ENCODE results near the gene FZD4. TPM values are rescaled to one million over a fixed set of nuclear protein-coding genes. Genes with fewer than 3 reads are reported as not detected.
A peak's percentile ranks its signal among the peaks of the same experiment; 100 is the strongest.
"Not testable (repeated sequence)": the region's sequence is repeated elsewhere in the genome, so short reads cannot be mapped to it uniquely, and the experiment has no call there.

FZD4 gene
- total RNA-seq, 1 experiment from 2014 or later = 10.5 TPM

DNA sequence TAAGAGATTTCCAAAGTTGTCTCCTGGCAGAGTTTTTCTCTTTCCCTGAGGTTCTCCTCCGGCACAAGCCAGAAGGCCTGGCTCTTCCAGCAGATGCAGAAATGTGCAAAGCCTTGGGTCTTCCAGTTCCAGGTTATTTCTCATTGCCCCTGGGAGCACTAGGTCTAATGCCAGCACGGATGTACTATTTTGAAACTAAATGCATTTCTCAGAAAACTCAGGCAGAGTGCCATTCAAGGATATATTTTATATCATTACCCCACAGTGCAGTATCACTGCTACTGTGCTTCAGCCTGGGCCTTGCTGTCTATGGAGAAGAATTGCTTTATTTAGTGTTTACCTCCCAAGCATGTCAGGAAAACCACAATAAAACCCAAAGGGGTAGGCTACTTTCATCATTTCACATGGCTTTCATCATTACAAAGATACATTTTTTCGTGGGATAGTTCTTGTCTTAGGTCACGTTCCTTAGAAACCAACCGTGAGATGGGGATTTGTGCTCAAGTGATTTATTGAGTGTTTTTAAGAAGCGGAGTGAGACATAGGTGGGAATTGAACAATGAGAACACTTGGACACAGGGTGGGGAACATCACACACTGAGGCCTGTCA is 22.4 kb upstream of the FZD4 start:
- no peak for DNase-seq (ENCODE audit: low spot score)

DNA sequence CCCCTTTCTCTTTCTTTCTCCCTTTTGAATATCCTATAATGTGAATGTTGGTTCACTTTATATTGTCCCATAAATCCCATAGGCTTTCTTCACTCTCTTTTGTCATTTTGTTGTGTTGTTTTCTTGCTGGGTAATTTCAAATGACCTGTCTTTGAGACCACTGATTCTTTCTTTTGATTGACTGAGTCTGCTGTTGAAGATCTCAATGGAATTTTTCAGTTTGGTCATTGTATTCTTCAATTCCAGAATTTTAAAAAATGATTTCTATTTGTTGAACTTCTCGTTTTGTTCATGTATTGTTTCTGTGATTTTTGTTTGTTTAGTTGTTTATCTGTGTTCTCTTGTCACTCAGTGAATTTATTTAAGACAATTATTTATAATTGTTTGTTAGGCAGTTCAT is 17.5 kb upstream of the FZD4 start:
- DNase-seq (ENCODE audit: low spot score) = no peak

- no peak for DNase-seq (ENCODE audit: low spot score)
Measured at GRCh38 chr11:86969258-86969657, 14.1 kb upstream of the FZD4 start.

DNA sequence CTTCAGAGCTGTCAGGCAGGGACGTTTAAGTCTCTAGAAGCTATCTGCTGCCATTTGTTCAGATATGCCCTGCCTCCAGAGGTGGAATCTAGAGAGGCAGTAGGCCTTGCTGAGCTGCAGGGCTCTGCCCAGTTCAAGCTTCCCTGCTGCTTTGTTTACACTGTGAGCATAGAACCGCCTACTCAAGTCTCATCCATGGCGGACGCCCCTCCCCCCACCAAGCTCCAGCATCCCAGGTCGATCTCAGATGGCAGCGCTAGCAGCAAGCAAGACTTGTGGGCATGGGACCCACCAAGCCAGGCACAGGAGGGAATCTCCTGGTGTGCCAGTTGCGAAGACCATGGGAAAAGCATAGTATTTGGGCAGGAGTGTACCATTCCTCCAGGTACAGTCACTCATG is 12.4 kb upstream of the FZD4 start:
- not testable (repeated sequence) for DNase-seq (ENCODE audit: low spot score)

- no peak for DNase-seq (ENCODE audit: low spot score)
Measured at GRCh38 chr11:86957976-86958646, 2.9 kb upstream of the FZD4 start.

- DNase-seq (ENCODE audit: low spot score) = no peak
Measured at GRCh38 chr11:86956905-86957195, 1.7 kb upstream of the FZD4 start.

DNA sequence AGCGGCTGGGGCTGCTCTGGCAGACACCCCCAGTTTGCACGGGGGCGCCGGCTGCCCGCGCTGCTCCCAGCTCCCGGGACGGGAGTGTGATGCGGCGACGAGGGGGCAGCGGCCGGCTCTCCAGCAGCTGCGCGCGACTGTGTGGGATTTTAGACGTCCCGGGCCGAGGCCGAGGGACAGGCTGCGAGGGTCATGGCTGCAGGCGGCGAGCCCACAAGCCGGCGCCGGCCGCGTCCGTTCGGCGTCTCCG is 159 bp downstream of the FZD4 start:
- DNase-seq (ENCODE audit: low spot score) = no peak

DNA sequence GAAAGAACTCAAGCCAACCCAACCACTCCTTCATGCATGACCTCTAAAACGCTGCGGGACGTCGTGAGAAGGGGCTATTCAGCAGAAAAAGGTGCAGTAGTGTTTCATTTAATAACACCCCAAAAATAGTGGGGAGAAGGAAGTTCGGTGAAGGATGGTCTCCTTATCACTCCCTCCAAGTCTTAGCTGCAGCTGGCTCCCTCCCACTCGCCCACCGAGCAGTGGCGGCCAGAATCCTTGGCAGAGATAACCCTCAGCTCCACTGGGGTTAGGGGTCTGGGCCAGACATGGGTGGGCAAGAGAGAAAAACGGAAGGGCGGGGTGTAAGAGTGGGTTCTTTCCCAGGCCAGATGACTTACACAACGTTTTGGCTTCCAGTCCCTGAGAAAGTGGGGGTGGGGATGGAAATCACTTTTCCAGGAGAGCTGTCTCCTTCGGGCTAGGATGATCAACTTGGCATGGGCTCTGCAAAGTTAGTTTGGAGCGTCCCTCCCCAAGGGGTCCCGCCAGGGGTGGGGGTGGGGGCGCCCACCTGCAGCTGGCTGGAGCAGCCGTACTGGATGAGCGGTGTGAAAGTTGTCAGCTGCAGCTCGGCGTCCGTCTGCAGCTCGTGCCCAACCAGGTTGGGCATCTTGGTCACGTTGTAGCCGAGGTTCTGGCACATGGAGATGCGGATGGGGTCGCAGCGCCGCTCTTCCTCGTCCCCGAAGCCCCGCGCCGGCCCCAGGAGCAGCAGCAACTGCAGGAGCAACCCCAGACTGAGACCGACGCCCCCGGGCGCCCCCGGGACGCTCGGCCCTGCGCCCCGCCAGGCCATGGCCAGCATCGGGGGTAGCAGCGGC is 705 bp downstream of the FZD4 start:
- no peak for DNase-seq (ENCODE audit: low spot score)

GRCh38 chr11:86952221-86952875 is 2.8 kb downstream of the FZD4 start:
- no peak for DNase-seq (ENCODE audit: low spot score)

- no peak for DNase-seq (ENCODE audit: low spot score)
Measured at GRCh38 chr11:86951706-86952105, 3.5 kb downstream of the FZD4 start.

- DNase-seq (ENCODE audit: low spot score) = no peak
Measured at GRCh38 chr11:86950661-86950995, 4.6 kb downstream of the FZD4 start.

GRCh38 chr11:86949995-86950660 is 5.1 kb downstream of the FZD4 start:
- peak; percentile 42 for DNase-seq (ENCODE audit: low spot score)

- no peak for DNase-seq (ENCODE audit: low spot score)
Measured at GRCh38 chr11:86948733-86949132, 6.5 kb downstream of the FZD4 start.

- no peak for DNase-seq (ENCODE audit: low spot score)
Measured at GRCh38 chr11:86947541-86947940, 7.7 kb downstream of the FZD4 start.

GRCh38 chr11:86943505-86943904 is 11.7 kb downstream of the FZD4 start:
- not testable (repeated sequence) for DNase-seq (ENCODE audit: low spot score)

DNA sequence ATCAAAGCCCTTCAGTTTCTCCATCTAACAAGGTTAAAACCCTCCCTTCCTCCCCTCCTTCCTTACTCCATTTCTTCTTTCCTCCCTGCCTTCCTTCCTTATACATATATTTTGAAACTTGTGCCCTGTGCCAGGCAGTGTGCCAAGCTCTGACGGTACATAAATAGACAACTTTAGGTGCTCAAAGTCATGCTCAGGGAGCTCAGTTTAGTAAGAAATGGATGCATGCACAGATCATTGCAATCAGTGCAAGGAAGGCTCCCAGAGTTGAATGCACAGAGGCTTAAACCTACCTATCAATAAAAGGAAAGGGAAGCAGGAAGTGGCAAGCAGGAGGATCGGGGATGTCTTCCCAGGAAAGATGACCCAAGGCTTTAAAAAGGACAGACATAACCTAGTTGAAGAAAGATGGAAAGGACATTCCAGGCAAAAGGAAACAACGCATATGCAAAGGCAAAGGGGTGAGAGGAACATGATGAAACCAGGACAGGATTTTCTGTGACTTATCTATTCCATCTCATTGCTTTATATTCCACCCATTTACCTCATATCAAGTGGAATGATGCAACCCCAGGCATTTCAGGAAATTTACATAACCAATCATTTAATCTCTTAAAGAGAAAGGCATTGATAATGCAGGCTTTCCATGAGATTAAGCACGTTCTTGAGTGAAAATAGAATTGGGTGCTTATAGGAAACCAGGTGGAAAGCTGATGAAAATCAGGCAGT is 13.2 kb downstream of the FZD4 start:
- DNase-seq (ENCODE audit: low spot score) = no peak

DNA sequence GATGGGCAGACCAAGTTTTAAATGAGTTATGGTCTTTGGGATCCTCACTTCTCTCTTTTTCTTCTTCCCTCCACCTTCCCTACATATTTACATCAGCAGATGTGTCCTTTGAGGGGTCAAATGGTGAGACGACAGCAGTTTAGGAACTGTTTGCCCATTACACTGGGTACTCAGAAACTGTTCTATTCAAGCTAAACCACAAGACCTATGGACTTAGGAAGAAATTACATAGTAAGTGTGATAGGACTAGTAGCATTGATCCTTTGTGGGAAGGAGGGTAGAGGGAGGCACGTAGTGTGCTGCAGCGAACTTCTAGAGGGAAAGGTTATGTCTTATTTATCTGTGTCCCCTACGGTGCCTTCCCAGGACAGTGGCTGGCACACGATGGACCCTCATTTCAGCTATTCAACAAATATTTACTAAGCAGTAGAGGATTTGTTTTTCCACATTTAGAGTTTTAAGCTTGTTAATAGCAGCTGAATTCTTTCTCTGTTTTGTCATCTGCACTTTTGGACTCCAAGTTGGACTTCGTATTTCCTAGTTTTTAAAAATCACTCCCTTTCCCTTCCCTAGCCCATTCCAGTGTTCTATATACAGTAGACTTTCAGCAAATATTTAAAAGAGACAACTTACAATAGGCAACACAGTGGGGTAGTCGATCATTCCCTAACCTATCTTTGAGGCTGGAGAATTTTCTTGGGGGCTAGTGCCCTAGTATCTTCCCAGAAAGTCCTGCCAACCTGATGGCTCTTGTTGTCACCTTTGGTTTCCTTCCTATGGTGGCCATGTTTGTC is 13.9 kb downstream of the FZD4 start:
- no peak for DNase-seq (ENCODE audit: low spot score)

DNA sequence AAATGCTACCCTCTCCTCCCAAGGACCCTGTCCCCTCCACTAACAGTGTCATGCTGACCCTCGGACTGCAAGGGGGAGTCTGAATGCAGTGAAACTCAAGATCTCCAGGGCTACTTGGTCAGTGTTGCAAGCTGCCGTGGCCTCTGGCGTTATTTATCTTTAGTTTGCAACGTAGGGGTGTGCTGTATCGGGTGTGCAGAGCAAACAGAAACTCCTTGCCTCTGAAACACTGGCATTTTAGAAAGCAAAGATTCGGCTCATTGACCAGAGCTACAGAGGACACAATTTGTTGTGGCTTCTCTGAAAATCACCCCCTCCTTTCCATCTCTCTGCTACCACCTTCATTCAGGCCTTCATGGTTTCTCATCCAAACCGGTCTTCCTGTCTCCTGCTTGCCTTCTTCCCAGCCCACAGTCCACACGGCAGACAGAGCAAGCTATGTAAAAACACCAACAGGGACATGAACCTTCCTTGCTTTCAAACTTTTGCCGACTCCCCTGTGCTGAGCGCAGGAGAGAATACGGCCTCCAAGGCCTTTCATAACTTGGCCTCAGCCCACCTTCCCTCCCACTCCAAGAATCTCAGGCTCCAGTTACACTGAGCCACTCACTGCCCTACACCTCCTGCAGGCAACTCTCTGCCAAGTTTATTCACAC is 14.9 kb downstream of the FZD4 start:
- DNase-seq (ENCODE audit: low spot score) = peak; percentile 60

DNA sequence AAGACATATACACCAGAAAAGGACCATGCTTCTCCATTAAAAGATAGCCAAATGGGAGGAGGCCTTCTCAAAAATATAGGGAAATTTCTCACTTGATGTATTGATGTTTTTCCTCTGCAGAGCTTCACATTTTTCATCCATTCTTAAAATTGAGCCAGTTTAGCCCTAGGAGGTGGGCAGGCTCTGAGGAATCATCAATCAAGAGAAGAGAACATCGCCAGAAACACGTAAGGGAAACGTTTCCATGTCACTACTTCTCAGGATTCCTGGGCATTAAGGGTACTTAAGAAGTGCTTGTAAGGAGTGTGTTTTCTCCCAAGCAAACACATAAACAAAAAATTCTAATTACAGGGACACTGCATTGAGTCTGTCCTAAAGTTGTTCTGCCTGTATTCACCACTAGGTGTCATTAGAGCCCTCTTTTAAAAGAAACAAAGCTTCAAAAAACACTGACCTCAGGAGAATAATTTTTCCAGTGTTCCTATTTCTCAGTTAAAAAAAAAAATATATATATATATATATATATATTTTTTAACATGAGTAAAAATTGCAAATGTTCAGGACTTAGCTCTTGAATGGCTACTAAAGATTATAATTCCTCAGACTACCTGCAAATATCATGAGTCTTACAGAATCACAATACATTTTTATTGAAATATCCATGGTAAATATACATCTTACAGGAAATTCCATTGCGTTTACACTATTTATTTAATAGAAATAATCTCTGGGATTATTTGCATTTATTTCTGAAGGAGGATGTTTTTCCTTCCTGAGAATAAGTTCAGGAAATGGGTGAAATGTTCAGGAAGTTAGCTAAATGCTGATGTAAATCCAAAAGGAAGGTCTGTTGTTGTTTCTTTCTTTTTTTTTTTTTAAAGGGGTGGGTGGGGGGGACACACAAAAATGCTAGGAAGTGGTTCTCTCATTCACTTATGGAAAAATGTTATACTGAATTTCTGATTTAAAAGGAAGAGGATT is 16.0 kb downstream of the FZD4 start:
- peak; percentile 54 for DNase-seq (ENCODE audit: low spot score)

Data from H4 (cell line).